HepG2 (cell line): ENCODE measurements around the gene TRAK1. TPM values are rescaled to one million over a fixed set of nuclear protein-coding genes. Genes with fewer than 3 reads are reported as not detected.

Experiments
- ATAC-seq: fragments of 200-7000 bp; cut with Tn5 transposase; 3 replicates; pipeline ENCODE4 v1.9.1; 2020; ENCODE audit warnings: mild to moderate bottlenecking, moderate library complexity
- BruUV-seq: library from RNA; stranded (reverse); fragments of 400-500 nt; replicated peaks from 2 replicates; lab custom pipeline; 2021; lab: Mats Ljungman, UMichigan
- CTCF ChIA-PET: fragments of 300-600 bp; formaldehyde crosslinking; extraction: SDS; loops from one replicate; lab custom pipeline; 2021; ENCODE audit warnings: low total read pairs, inconsistent platforms, low intra/inter-chr PET ratio; lab: Yijun Ruan, JAX
- POLR2A ChIA-PET: fragments of 350-600 bp; sonication (Branson Sonifier 250); formaldehyde crosslinking; loops from one replicate; lab custom pipeline; 2020; ENCODE audit warnings: antibody characterized with exemption, inconsistent platforms; lab: Yijun Ruan, JAX
- DNase-seq: peaks from one replicate; pipeline ENCODE4 v3.0.0-alpha.2; 2015; ENCODE audit warnings: low spot score
- FAIRE-seq: peaks from 3 replicates; lab custom pipeline; 2011; peaks lifted over from hg19 to GRCh38; lab: Jason Lieb, UNC
- H2AFZ ChIP-seq: one replicate; pipeline ENCODE4 v1.6.1; 2011; ENCODE audit warnings: low read length, inconsistent platforms
- H3K27ac ChIP-seq: fragments of 300-600 bp; 3 replicates; pipeline ENCODE4 v1.8.0; 2011; ENCODE audit warnings: mixed run types, mild to moderate bottlenecking, mixed read lengths, low read length, inconsistent platforms; ENCODE audit not compliant: insufficient read depth; ENCODE audit errors: extremely low read length
- H3K27me3 ChIP-seq, 2 experiments: fragments of 200-600 bp in 1 of 2; 2 replicates in 1 of 2; 3 replicates in 1 of 2; pipeline versions ENCODE4 v1.6.0 to v1.8.0; 2011; ENCODE audit warnings: low read length in 2 of 2, mild to moderate bottlenecking in 2 of 2, moderate library complexity in 2 of 2, inconsistent platforms in 1 of 2; ENCODE audit not compliant: insufficient read depth in 2 of 2, control insufficient read depth in 1 of 2
- H3K36me3 ChIP-seq, 2 experiments: fragments of 200-600 bp in 1 of 2; replicated peaks in 1 of 2; 2 replicates in 1 of 2; 3 replicates in 1 of 2; pipeline versions ENCODE4 v1.5.1 to v1.8.0; 2011; ENCODE audit warnings: low read length in 2 of 2, inconsistent platforms in 1 of 2; ENCODE audit not compliant: insufficient read depth in 2 of 2, control insufficient read depth in 1 of 2
- H3K4me1 ChIP-seq: 2 replicates; pipeline ENCODE4 v1.5.1; 2012; ENCODE audit warnings: low read length, inconsistent platforms; ENCODE audit not compliant: insufficient read depth
- H3K4me2 ChIP-seq: 2 replicates; pipeline ENCODE4 v1.6.0; 2011; ENCODE audit warnings: low read depth, low read length, inconsistent platforms
- H3K4me3 ChIP-seq, 3 experiments: fragments of 200-600 bp in 1 of 3; sonication (generic), shearing (Covaris generic) in 1 of 3; replicated peaks in 1 of 3; 2 replicates each; pipeline ENCODE4 v1.5.1; 2011 to 2016; ENCODE audit warnings: low read length in 3 of 3, inconsistent platforms in 2 of 3, low read depth in 2 of 3, mild to moderate bottlenecking in 2 of 3, control low read depth in 1 of 3, mixed read lengths in 1 of 3; ENCODE audit not compliant: insufficient read depth in 1 of 3
- H3K79me2 ChIP-seq: one replicate; pipeline ENCODE4 v1.6.1; 2011; ENCODE audit warnings: low read length, inconsistent platforms; ENCODE audit not compliant: insufficient read depth
- H3K9ac ChIP-seq: 2 replicates; pipeline ENCODE4 v1.6.0; 2011; ENCODE audit warnings: mild to moderate bottlenecking, low read depth, low read length, inconsistent platforms; ENCODE audit not compliant: insufficient read depth
- H3K9me3 ChIP-seq: 2 replicates; pipeline ENCODE4 v1.5.1; 2012; ENCODE audit warnings: mild to moderate bottlenecking, low read length
- H4K20me1 ChIP-seq: 2 replicates; pipeline ENCODE4 v1.6.0; 2011; ENCODE audit warnings: inconsistent platforms, mild to moderate bottlenecking, low read length, moderate library complexity; ENCODE audit not compliant: insufficient read depth
- DRAP1 ChIP-seq: IDR thresholded peaks from 2 replicates; pipeline ENCODE4 v1.6.1; 2016; ENCODE audit warnings: missing genetic modification reagents, missing compliant biosample characterization
- ETV5 ChIP-seq: IDR thresholded peaks from 2 replicates; pipeline ENCODE4 v1.6.1; 2018; ENCODE audit warnings: missing biosample characterization, missing genetic modification reagents, inconsistent platforms, borderline replicate concordance
- FOXK1 ChIP-seq: sonication (generic); formaldehyde crosslinking; IDR thresholded peaks from 2 replicates; pipeline ENCODE4 v1.4.0; 2020; ENCODE audit warnings: low read depth, missing genetic modification reagents, borderline replicate concordance
- KLF13 ChIP-seq: sonication (generic); formaldehyde crosslinking; IDR thresholded peaks from 2 replicates; pipeline ENCODE4 v1.4.0; 2020; ENCODE audit warnings: mild to moderate bottlenecking, missing genetic modification reagents
- THAP11 ChIP-seq: IDR thresholded peaks from 2 replicates; pipeline ENCODE4 v1.6.1; 2016; ENCODE audit warnings: missing biosample characterization, missing genetic modification reagents
- ZNF138 ChIP-seq: sonication (generic); formaldehyde crosslinking; IDR thresholded peaks from 2 replicates; pipeline ENCODE4 v1.5.0; 2020; ENCODE audit warnings: mild to moderate bottlenecking, low read depth, missing genetic modification reagents
- ZNF281 ChIP-seq: sonication (generic); formaldehyde crosslinking; IDR thresholded peaks from 2 replicates; pipeline ENCODE4 v1.4.0; 2020; ENCODE audit warnings: missing genetic modification reagents, borderline replicate concordance
- WGBS: methylation state at CpG from one replicate; pipeline ENCODE4 v1.1.6; 2017; ENCODE audit warnings: low lambda C conversion rate; 5-methylcytosine and 5-hydroxymethylcytosine counted together
- in situ Hi-C: cut with HindIII; loops from 2 replicates; pipeline ENCODE4 v1.10.0; 2017; ENCODE audit warnings: low pct_unique_long_range_greater_than_20kb; ENCODE audit not compliant: extremely low pct_ligation_motif_present
- intact Hi-C: fragments of 100-400 bp; cut with micrococcal nuclease; formaldehyde crosslinking; loops from one replicate; pipeline ENCODE4 v1.10.0; 2022; ENCODE audit not compliant: unreplicated experiment
- polyA plus RNA-seq, 8 experiments: library from polyadenylated mRNA; depleted of rRNA in 3 of 8; stranded (reverse) in 7 of 8; unstranded in 1 of 8; fragments of >200 nt; fragmentation: Illumina TruSeq in 4 of 8; extraction: Trizol in 4 of 8; gene quantifications; 2 replicates each; pipeline versions ENCODE4 v1.2.1 to v1.2.3, GENCODE V29; 2011 to 2016; ENCODE audit warnings: low read depth in 4 of 8, missing spikeins in 1 of 8, mixed read lengths in 1 of 8; ENCODE audit not compliant: insufficient read depth in 1 of 8
- total RNA-seq, 5 experiments: library from RNA; depleted of rRNA; stranded (reverse); fragments of >200 nt; fragmentation: Illumina TruSeq; extraction: Trizol; gene quantifications; 2 replicates each; pipeline ENCODE4 v1.2.3, GENCODE V29; 2016; ENCODE audit warnings: low read depth in 1 of 5

The TRAK1 gene
- total and polyA plus RNA-seq, 2 of the 13 experiments (the other 11 are each of a cell fraction or from before 2014, with no cell fraction given): 20.5 to 46.6 TPM

- DNase-seq (no peak), ATAC-seq (no peak), FAIRE-seq (no peak)
- POLR2A ChIA-PET: no interaction called here
- H3K79me2 ChIP-seq: no peaks in the 10 kb centered on the region
- TF ChIP-seq ETV5 (CRISPR knock-in tag) (no peak), KLF13 (CRISPR knock-in tag) (no peak), FOXK1 (CRISPR knock-in tag) (no peak), ZNF281 (CRISPR knock-in tag) (no peak), ZNF138 (CRISPR knock-in tag) (no peak), DRAP1 (CRISPR knock-in tag) (no peak), THAP11 (CRISPR knock-in tag) (no peak)
- no peak overlapping the region for H2AFZ ChIP-seq
- BruUV-seq: no TSS peak
- H3K9ac ChIP-seq: no peak overlapping the region
- H3K27ac ChIP-seq: no peak overlapping the region
- intact Hi-C loops (no loop called here), in situ Hi-C loops (no loop called here)
- no peaks in the 10 kb centered on the region; a peak in 1 of 5 replicates for H3K36me3 ChIP-seq
- H3K9me3 ChIP-seq: no peaks in the 10 kb centered on the region
- H3K4me2 ChIP-seq: no peak overlapping the region
- CTCF ChIA-PET: no interaction called here
- peaks cover 20% of the 10 kb centered on the region for H3K4me1 ChIP-seq
- no peaks in the 10 kb centered on the region for H4K20me1 ChIP-seq
- no peak overlapping the region for H3K4me3 ChIP-seq
- no peaks in the 10 kb centered on the region for H3K27me3 ChIP-seq
- 94% methylated on average over 5 of the region's 5 CpGs for WGBS
Measured at GRCh38 chr3:42148086-42148848, 57.1 kb downstream of the TRAK1 start.
